A549 (cell line): ENCODE data around the gene POLDIP3. TPM values are rescaled to one million over a fixed set of nuclear protein-coding genes. Genes with fewer than 3 reads are reported as not detected.
A peak's percentile ranks its signal among the peaks of the same experiment; 100 is the strongest.
"Not testable (repeated sequence)": the region's sequence is repeated elsewhere in the genome, so short reads cannot be mapped to it uniquely, and the experiment has no call there.

ENCODE experiments used
- ATAC-seq, 2 experiments: fragments of 200-7000 bp in 1 of 2; fragments of >200 bp in 1 of 2; cut with Nextera tagmentation in 1 of 2; cut with Tn5 transposase in 1 of 2; 3 replicates each; pipeline versions ENCODE4 v1.8.0 to v1.9.1; 2018 to 2020; ENCODE audit warnings: mild to moderate bottlenecking in 1 of 2, moderate library complexity in 1 of 2
- CTCF ChIA-PET: fragments of 300-600 bp; sonication (Branson Sonifier 250); formaldehyde crosslinking; extraction: SDS; loops from one replicate; lab custom pipeline; 2021; ENCODE audit warnings: antibody characterized with exemption, inconsistent platforms; lab: Yijun Ruan, JAX
- POLR2A ChIA-PET: fragments of 350-600 bp; formaldehyde crosslinking; extraction: SDS; loops from one replicate; lab custom pipeline; 2021; ENCODE audit warnings: antibody characterized with exemption, inconsistent platforms; lab: Yijun Ruan, JAX
- DNase-seq, 2 experiments: peaks; one replicate each; pipeline versions ENCODE4 v3.0.0 to v3.0.0-alpha.2; 2011 to 2016; ENCODE audit warnings: low read depth in 1 of 2, low spot score in 1 of 2
- FAIRE-seq: peaks from 2 replicates; lab custom pipeline; 2011; peaks lifted over from hg19 to GRCh38; lab: Jason Lieb, UNC
- H3K27ac ChIP-seq, 2 experiments: fragments of >200 bp; sonication (Bioruptor Twin); formaldehyde crosslinking; 3 replicates each; pipeline ENCODE4 v1.5.1; 2016 to 2017
- H3K4me1 ChIP-seq: fragments of >200 bp; sonication (Bioruptor Twin); formaldehyde crosslinking; 3 replicates; pipeline ENCODE4 v1.6.1; 2016
- H3K4me2 ChIP-seq: fragments of >200 bp; sonication (Bioruptor Twin); formaldehyde crosslinking; 3 replicates; pipeline ENCODE4 v1.6.1; 2016
- H3K4me3 ChIP-seq: fragments of >200 bp; sonication (Bioruptor Twin); formaldehyde crosslinking; 3 replicates; pipeline ENCODE4 v1.5.1; 2016
- H3K9me3 ChIP-seq: fragments of >200 bp; sonication (Bioruptor Twin); formaldehyde crosslinking; 3 replicates; pipeline ENCODE4 v1.6.1; 2016
- CBX8 ChIP-seq: fragments of 200-600 bp; sonication (generic); IDR thresholded peaks from 2 replicates; pipeline ENCODE4 v1.6.1; 2016
- CHD2 ChIP-seq: fragments of 150-350 bp; IDR thresholded peaks from 2 replicates; pipeline ENCODE4 v1.6.1; 2014; ENCODE audit warnings: low read length; ENCODE audit not compliant: partially characterized antibody
- CTCF ChIP-seq: fragments of >200 bp; sonication (Bioruptor Twin); formaldehyde crosslinking; IDR thresholded peaks from 3 replicates; pipeline ENCODE4 v1.5.1; 2016
- E2F6 ChIP-seq: IDR thresholded peaks from 2 replicates; pipeline ENCODE4 v1.6.1; 2012; ENCODE audit warnings: low read depth, borderline replicate concordance
- EP300 ChIP-seq, 2 experiments: fragments of >200 bp; sonication (Bioruptor Twin); formaldehyde crosslinking; IDR thresholded peaks; 2 replicates in 1 of 2; 3 replicates in 1 of 2; pipeline ENCODE4 v1.6.1; 2016 to 2017
- GATA3 ChIP-seq: IDR thresholded peaks from 2 replicates; pipeline ENCODE4 v1.6.1; 2012; ENCODE audit warnings: borderline replicate concordance
- HDAC2 ChIP-seq: fragments of 200-600 bp; sonication (generic); IDR thresholded peaks from 2 replicates; pipeline ENCODE4 v1.6.1; 2016
- HOXA7 ChIP-seq: fragments of 250-450 bp; sonication (Bioruptor Pico); IDR thresholded peaks from 2 replicates; pipeline ENCODE4 v1.5.0; 2020; ENCODE audit warnings: mild to moderate bottlenecking, moderate library complexity
- HOXB5 ChIP-seq: fragments of 250-450 bp; sonication (Bioruptor Pico); IDR thresholded peaks from 2 replicates; pipeline ENCODE4 v1.5.0; 2020; ENCODE audit warnings: mild to moderate bottlenecking, moderate library complexity
- JUNB ChIP-seq: fragments of >200 bp; sonication (Bioruptor Twin); formaldehyde crosslinking; IDR thresholded peaks from 2 replicates; pipeline ENCODE4 v1.6.1; 2016
- KDM5A ChIP-seq: fragments of 200-600 bp; sonication (generic); IDR thresholded peaks from 2 replicates; pipeline ENCODE4 v1.6.1; 2016; ENCODE audit warnings: antibody characterized with exemption, mild to moderate bottlenecking
- MAZ ChIP-seq: fragments of 150-350 bp; IDR thresholded peaks from 2 replicates; pipeline ENCODE4 v1.6.1; 2014; ENCODE audit warnings: antibody characterized with exemption, low read depth, low read length, borderline replicate concordance
- PBX3 ChIP-seq: IDR thresholded peaks from 2 replicates; pipeline ENCODE4 v1.6.1; 2012
- POLR2A ChIP-seq: IDR thresholded peaks from 2 replicates; pipeline ENCODE4 v1.6.1; 2012; ENCODE audit warnings: mild to moderate bottlenecking, low read length
- REST ChIP-seq: fragments of 200-600 bp; sonication (generic); IDR thresholded peaks from 2 replicates; pipeline ENCODE4 v1.6.1; 2016; ENCODE audit warnings: antibody characterized with exemption, mild to moderate bottlenecking, moderate library complexity
- RFX5 ChIP-seq: fragments of 450-650 bp; IDR thresholded peaks from 2 replicates; pipeline ENCODE4 v1.7.1; 2014; ENCODE audit warnings: antibody characterized with exemption, mild to moderate bottlenecking, moderate library complexity
- TFCP2L1 ChIP-seq: fragments of 250-450 bp; sonication (Bioruptor Pico); IDR thresholded peaks from 2 replicates; pipeline ENCODE4 v1.5.0; 2021; ENCODE audit warnings: mild to moderate bottlenecking
- TP53 ChIP-seq: fragments of 250-450 bp; sonication (Bioruptor Pico); IDR thresholded peaks from 2 replicates; pipeline ENCODE4 v1.5.0; 2021; ENCODE audit warnings: mild to moderate bottlenecking, moderate library complexity
- ZC3H11A ChIP-seq: fragments of 450-650 bp; IDR thresholded peaks from 2 replicates; pipeline ENCODE4 v1.6.1; 2014; ENCODE audit warnings: antibody characterized with exemption, mild to moderate bottlenecking
- ZNF302 ChIP-seq: fragments of 250-450 bp; sonication (Bioruptor Pico); IDR thresholded peaks from 2 replicates; pipeline ENCODE4 v1.9.0; 2021; ENCODE audit warnings: inconsistent platforms, mild to moderate bottlenecking, moderate library complexity
- WGBS: methylation state at CpG from one replicate; pipeline ENCODE4 v1.1.6; 2017; ENCODE audit errors: missing lambda C conversion rate; 5-methylcytosine and 5-hydroxymethylcytosine counted together
- polyA plus RNA-seq, 4 experiments: library from polyadenylated mRNA; depleted of rRNA in 3 of 4; stranded (reverse); fragments of >200 nt; fragmentation: RNase III in 1 of 4; extraction: RNeasy Plus Mini Kit Qiagen cat#74134 plus additional on column Dnase treatment in 1 of 4; gene quantifications; 2 replicates in 3 of 4; 3 replicates in 1 of 4; pipeline ENCODE4 v1.2.3, GENCODE V29; 2011 to 2017
- TF ChIP-seq, protein P1 (sequence below): fragments of 450-650 bp; IDR thresholded peaks from 2 replicates; pipeline ENCODE4 v1.6.1; 2014; ENCODE audit warnings: antibody characterized with exemption

Gene POLDIP3
- polyA plus RNA-seq, 2 of the 4 experiments (the other 2 are of a cell fraction), result 31.5 to 31.8 TPM

DNA sequence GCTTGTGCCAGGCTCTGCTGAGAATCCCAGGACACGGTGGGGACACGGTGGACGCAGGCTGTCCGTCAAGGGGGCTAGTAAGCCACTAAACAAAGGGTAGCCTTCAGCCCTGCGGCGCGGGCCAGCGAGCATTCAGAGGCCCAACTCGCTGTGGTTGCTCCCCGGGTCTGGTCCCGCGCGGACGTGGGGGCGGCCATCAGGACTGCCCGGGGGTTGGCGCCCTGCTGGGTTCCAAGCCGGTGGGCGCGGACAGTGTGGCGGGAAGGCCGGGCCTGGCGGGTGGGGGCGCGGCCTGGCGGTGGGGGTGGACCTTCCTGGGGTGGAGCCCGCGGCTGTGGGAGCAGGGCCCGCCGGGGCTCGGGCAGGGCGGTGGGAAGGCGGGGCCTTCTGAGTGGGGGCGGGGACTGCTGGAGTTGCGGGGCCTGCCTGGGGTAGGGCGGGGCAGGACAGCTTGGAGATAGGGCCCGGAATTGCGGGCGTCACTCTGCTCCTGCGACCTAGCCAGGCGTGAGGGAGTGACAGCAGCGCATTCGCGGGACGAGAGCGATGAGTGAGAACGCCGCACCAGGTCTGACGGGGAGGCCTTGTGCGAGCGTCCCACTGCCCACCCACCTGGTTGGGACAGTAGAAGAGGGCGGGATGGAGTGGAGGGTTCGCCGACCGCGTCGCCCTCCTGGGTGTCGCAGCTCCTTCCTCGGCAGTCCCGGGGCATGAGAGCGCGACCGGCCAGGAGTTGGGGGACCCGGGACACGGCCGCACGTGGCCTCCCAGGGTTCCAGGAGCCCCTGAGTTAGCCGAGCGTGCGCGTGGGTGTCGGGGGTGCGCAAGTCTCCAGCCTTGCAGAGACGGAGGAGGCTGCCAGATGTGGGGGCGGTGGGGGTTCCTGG, 61.0 kb downstream of the POLDIP3 start, which contains the start of gene SERHL2:
TSS of gene SERHL2 (plus strand) at position 482 of the 887 bp plus-strand sequence. CDS start at position 547, 65 bp downstream.
- TF ChIP-seq E2F6 (no peak), POLR2A (peak; percentile 43), MAZ (no peak)
- DNase-seq (peak; percentile 84 to 90), ATAC-seq (peak; percentile 78 to 93), FAIRE-seq (no peak)
- WGBS, result 48% methylated on average over 43 of the region's 75 CpGs
- Histone ChIP-seq H3K4me1 (peaks cover 7% of the 10 kb centered on the region; the same call in 2 of the 3 replicates), H3K27ac (peak within 1 kb of the TSS; percentile 59 to 81), H3K4me3 (peak within 1 kb of the TSS; percentile 54), H3K4me2 (peak within 1 kb of the TSS; percentile 93), H3K9me3 (peaks cover 8% of the 10 kb centered on the region; the same call in 1 of the 3 replicates)
- CTCF ChIA-PET, result interaction anchor here (0.6 kb wide), 1 partner anchor 44 kb away, joined by 4 read pairs; no protein-coding TSS in a partner anchor
- POLR2A ChIA-PET, result no interaction called here

DNA sequence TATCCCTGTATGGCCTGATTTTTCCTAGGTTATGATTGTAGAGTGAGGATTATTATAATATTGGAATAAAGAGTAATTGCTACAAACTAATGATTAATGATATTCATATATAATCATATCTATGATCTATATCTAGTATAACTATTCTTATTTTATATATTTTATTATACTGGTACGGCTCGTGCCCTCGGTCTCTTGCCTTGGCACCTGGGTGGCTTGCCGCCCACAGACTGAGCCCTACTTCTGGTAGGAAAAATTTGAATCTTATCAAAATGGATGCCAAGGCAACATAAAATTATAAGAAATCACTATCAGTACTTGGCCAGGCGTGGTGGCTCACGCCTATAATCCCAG, 62.4 kb downstream of the POLDIP3 start:
- H3K9me3 ChIP-seq, H3K4me1 ChIP-seq, DNase-seq, ATAC-seq, POLR2A ChIA-PET, H3K4me3 ChIP-seq, FAIRE-seq, H3K27ac ChIP-seq, H3K4me2 ChIP-seq: not testable (repeated sequence)
- CTCF ChIA-PET, result interaction anchor here (0.6 to 4.8 kb wide), 5 partner anchors 9 to 35 kb away, joined by 3 to 33 read pairs (median 4); no protein-coding TSS in a partner anchor
- TF ChIP-seq CTCF, result 0 out of 3 replicates have a peak, but pooled peaks have one; percentile 9
- WGBS, result 85% methylated on average over 6 of the region's 6 CpGs

GRCh38 chr22:42549331-42550060, 65.2 kb downstream of the POLDIP3 start:
- FAIRE-seq, result no peak
- H3K4me3 ChIP-seq, result no peak overlapping the region
- WGBS, result 73% methylated on average over 9 of the region's 11 CpGs
- ChIA-PET CTCF (interaction anchor here (0.8 to 4.8 kb wide), 7 partner anchors 12 to 458 kb away, joined by 3 to 33 read pairs (median 4); no protein-coding TSS in a partner anchor), POLR2A (no interaction called here)
- no peak for TF ChIP-seq HOXB5 (CRISPR knock-in tag)
- TF ChIP-seq ZC3H11A, result no peak
- no peak for TF ChIP-seq TFCP2L1 (CRISPR knock-in tag)
- no peak for TF ChIP-seq MAZ
- TF ChIP-seq REST, result no peak
- no peak for TF ChIP-seq ZNF302 (CRISPR knock-in tag)
- no peak for TF ChIP-seq RFX5
- no peak for TF ChIP-seq CHD2
- TF ChIP-seq POLR2A, result no peak
- no peak for TF ChIP-seq HDAC2
- TF ChIP-seq, protein P1, sequence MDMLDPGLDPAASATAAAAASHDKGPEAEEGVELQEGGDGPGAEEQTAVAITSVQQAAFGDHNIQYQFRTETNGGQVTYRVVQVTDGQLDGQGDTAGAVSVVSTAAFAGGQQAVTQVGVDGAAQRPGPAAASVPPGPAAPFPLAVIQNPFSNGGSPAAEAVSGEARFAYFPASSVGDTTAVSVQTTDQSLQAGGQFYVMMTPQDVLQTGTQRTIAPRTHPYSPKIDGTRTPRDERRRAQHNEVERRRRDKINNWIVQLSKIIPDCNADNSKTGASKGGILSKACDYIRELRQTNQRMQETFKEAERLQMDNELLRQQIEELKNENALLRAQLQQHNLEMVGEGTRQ, result no peak
- TF ChIP-seq JUNB, result no peak
- no peak for TF ChIP-seq HOXA7 (CRISPR knock-in tag)
- TF ChIP-seq TP53 (CRISPR knock-in tag), result no peak
- TF ChIP-seq KDM5A, result no peak
- TF ChIP-seq CBX8, result no peak
- no peak for TF ChIP-seq PBX3
- no peak for TF ChIP-seq EP300 (IDR thresholded peaks at IDR 0.05)
- no peak for TF ChIP-seq GATA3
- H3K27ac ChIP-seq, result no peak overlapping the region
- no peak for ATAC-seq
- H3K4me2 ChIP-seq, result no peak overlapping the region
- DNase-seq, result no peak
- peaks cover 7% of the 10 kb centered on the region; the same call in 2 of the 3 replicates for H3K4me1 ChIP-seq
- peaks cover 8% of the 10 kb centered on the region; the same call in 1 of the 3 replicates for H3K9me3 ChIP-seq
